GM10266 (cell line): ENCODE results near the gene LITAFD.
"Not testable (repeated sequence)": the region's sequence is repeated elsewhere in the genome, so short reads cannot be mapped to it uniquely, and the experiment has no call there.

Experiments used
- DNase-seq: peaks from one replicate; pipeline ENCODE4 v3.0.0; 2012; ENCODE audit errors: extremely low spot score
- CTCF ChIP-seq: IDR thresholded peaks from 2 replicates; pipeline ENCODE4 v1.5.1; 2012; ENCODE audit warnings: mild to moderate bottlenecking, low read depth; ENCODE audit not compliant: control insufficient read depth, insufficient read depth; ENCODE audit errors: missing control alignments

The LITAFD gene

DNA sequence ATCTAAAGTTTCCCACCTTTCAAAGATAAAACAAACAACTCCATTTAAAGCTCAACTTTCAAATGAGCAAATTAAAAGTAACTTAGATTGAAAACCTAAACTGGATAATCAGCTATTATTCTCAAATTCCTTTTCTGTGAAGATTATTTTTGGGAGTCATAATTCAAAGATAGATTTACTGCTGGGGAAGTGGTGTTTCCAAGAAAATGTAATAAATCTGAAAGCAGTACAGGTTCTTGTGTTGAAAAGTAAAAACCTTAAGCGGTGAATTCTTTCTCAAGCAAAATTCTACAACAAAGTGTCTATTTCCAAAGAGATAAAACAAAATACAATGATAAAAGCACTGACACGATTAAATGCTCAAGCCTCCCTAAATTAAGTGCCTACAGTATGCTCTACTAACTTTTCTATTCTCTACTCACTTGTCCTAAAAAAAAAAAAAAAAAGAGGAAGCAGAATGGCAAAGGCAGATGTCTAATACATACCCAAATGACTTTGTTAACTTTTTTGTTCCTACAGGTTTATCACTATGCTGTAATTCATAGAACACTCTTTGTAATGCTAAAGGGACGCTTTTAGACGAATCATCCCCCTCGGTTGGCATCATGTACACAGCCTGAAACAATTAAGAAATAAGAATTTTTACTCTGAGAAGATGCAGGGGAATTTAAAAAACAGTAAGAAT is 34.5 kb downstream of the LITAFD start:
- no peak for TF ChIP-seq CTCF
- no peak for DNase-seq

DNA sequence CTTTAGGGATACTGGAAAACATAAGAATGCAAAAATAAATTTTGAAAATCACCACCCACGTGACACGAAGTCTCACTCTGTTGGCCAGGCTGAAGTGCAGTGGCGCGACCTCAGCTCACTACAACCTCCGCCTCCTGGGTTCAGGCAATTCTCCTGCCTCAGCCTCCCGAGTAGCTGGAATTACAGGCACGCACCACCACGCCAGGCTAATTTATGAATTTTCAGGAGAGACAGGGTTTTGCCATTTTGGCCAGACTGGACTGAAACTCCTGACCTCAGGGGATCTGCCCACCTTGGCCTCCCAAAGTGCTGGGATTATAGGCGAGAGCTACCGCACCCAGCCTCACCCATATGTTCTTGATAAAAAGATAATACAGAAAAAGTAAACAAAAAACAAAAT is 35.2 kb downstream of the LITAFD start:
- DNase-seq: not testable (repeated sequence)

GRCh38 chr16:8919089-8919933 is 37.2 kb downstream of the LITAFD start:
- no peak for DNase-seq
- no peak for TF ChIP-seq CTCF

GRCh38 chr16:8919934-8920462 is 37.8 kb downstream of the LITAFD start:
- TF ChIP-seq CTCF: no peak
- no peak for DNase-seq

- TF ChIP-seq CTCF: no peak
- no peak for DNase-seq
Observed at GRCh38 chr16:8920645-8921346, 38.6 kb downstream of the LITAFD start.

GRCh38 chr16:8921347-8921984 is 39.3 kb downstream of the LITAFD start:
- no peak for TF ChIP-seq CTCF
- DNase-seq: no peak

DNA sequence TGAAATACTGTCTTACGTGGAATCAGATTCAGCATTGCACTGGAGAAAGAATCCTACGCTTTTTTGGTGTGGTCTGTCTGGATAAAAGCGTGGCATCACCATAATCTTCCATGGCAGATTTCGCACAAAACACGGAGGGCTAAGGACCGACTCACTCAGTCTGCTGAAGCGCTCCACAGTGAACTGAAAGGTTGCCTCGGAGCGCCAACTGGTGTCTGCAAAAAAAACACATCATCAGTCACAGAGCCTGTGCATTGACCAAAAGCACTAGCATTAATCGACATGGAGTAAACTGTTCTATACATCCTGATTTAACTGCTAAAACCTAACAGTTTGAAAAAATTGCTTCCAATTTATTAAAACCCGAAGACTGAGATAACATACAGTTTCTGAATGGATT is 41.0 kb downstream of the LITAFD start:
- DNase-seq: no peak
- TF ChIP-seq CTCF: no peak
